Measurements from ENCODE around the gene TIPARP.
"Not testable (repeated sequence)": the region's sequence is repeated elsewhere in the genome, so short reads cannot be mapped to it uniquely, and the experiment has no call there.

Gene TIPARP

GRCh38 chr3:156716105-156716862 lies 41.9 kb downstream of the TIPARP start:
- DNase-seq (ENCODE audit: low spot score): no peak

- no peak for DNase-seq (ENCODE audit: low spot score)
These were observed 44.4 kb downstream of the TIPARP start for GRCh38 chr3:156718622-156719306.

DNA sequence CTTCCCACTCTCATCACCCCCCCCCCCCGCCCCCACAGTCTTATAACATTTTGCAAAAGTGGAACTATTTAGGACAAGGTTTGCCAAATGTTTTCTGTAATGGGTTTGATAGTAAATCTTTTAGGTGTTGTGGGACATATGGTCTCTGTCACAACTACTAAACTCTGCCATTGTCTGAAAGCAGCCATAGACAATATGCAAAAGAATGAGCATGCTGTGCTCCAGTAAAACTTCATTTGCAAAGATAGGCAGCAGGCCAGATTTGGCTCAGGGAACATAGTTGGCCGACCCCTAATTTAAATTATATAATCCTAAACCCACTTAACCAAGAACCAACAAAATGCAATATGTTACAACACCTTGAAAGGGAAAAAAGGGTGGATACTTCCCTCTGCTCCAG lies 46.4 kb downstream of the TIPARP start:
- DNase-seq (ENCODE audit: low spot score): no peak

DNA sequence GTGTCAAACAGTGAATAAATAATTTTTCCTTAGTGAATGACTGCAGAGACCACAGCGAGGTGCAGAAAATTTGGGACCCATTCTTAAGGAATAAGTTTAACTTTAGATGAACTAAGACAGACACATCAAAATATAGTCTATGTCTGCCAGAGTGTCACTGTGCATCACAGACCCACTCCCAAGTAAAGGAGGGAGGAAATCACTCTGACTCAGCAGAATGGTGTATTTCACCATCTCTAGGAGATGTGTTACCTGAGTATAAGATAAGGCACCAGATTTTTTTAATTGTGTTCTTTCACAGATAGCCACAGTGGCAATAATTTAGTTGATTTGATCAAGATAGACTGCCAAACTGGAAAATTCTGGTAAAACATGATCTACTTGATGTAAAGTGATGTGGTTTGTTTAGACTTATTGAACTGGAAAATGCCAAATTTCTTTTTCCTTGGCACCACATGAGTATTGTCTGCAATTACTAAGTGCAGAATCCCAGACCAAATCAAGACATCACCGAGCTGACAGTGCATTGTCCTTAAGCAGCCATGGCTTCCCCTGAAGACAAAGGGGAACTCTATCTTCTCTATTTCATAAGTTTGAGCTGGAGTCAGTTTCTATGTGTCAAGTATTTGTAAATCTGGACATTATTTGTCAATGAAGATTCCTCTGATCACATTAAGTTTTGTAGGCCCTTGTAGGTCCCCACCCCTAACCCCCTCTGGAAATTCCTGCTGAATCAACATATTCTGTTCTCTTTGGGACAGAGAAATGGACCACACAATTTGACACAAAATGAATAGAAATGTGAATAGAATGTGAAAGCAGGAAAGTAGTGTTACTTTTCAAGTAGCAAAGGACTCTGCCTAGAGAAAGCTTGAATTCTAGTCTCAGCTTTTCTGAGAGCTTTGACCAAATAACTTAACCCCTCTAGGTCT lies 47.6 kb downstream of the TIPARP start:
- no peak for DNase-seq (ENCODE audit: low spot score)

DNA sequence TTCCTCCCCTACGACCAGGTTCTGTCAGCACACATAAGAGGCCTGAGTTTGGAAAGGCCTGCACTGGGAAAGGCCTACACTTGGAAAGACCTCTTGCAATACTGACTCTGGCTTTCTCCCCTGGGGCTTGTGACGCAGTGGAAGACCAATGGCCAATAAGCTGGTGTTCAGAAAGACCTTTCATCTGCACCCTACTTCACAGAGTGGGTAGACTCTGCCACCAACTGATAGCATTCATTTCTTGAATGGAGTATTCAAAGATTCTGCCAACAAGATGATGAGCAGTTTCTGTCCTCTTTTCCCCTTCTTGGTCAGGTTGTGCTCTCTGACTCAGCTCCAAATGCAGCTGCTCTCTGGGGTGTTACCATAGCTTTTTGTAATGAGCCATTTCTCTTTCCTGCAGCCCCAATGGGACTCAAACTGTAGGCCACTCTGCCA lies 48.8 kb downstream of the TIPARP start:
- no peak for DNase-seq (ENCODE audit: low spot score)

DNA sequence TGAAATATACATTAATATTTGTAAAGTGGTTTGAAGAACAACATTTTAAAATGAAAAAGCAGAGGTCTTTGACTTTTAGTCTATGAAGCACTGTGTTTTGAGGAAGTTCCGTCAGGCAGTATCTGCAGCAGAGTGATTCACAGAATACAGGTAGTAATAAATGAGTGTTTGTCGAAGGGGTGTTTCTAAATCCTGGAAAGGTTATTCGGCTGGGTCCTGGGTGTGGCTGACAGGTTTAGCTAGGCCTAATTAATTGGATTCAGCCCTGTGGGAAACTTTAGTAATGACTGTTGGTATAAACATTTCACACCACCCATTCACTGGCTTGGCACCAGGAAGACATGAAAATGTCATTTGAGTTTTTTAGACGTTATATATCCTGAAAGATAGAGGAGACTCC lies 51.3 kb downstream of the TIPARP start:
- DNase-seq (ENCODE audit: low spot score): no peak

GRCh38 chr3:156726456-156726855 lies 52.1 kb downstream of the TIPARP start:
- no peak for DNase-seq (ENCODE audit: low spot score)

GRCh38 chr3:156727519-156728205 lies 53.3 kb downstream of the TIPARP start:
- DNase-seq (ENCODE audit: low spot score): no peak

GRCh38 chr3:156728267-156728985 lies 54.0 kb downstream of the TIPARP start:
- DNase-seq (ENCODE audit: low spot score): no peak

- DNase-seq (ENCODE audit: low spot score): no peak
These were observed 55.2 kb downstream of the TIPARP start for GRCh38 chr3:156729460-156730179.

GRCh38 chr3:156731813-156732212 lies 57.4 kb downstream of the TIPARP start:
- no peak for DNase-seq (ENCODE audit: low spot score)

DNA sequence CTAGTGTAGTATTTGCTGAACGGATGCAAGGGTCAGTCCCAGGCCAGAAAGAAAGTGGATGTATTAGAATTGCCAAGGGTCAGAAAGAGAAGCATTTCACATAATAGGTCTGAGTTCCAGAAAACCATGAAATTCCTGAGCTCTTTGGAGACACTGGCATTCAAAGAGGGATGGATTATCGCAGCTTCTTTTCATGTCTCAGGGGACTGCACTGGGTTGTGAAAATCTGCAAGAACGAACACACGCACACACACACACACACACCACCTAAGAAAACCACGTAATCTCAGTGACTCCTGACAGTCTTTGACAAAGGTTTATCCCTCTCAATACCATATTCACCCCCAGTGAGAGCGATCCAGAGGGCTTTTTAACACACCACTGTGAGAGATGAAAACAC lies 57.9 kb downstream of the TIPARP start:
- DNase-seq (ENCODE audit: low spot score): no peak

GRCh38 chr3:156732715-156733421 lies 58.5 kb downstream of the TIPARP start:
- no peak for DNase-seq (ENCODE audit: low spot score)

GRCh38 chr3:156734661-156735060 lies 60.3 kb downstream of the TIPARP start:
- not testable (repeated sequence) for DNase-seq (ENCODE audit: low spot score)

- DNase-seq (ENCODE audit: low spot score): no peak
These were observed 61.1 kb downstream of the TIPARP start for GRCh38 chr3:156735471-156735870.

DNA sequence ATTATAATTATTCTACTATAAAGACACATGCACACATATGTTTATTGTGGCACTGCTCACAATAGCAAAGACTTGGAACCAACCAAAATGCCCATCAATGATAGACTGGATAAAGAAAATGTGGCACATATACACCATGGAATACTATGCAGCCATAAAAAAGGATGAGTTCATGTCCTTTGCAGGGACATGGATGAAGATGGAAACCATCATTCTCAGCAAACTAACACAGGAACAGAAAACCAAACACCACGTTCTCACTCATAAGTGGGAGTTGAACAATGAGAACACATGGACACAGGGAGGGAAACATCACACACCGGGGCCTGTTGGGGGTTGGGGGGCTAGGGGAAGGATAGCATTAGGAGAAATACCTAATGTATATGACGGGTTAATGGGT lies 62.7 kb downstream of the TIPARP start:
- not testable (repeated sequence) for DNase-seq (ENCODE audit: low spot score)

DNA sequence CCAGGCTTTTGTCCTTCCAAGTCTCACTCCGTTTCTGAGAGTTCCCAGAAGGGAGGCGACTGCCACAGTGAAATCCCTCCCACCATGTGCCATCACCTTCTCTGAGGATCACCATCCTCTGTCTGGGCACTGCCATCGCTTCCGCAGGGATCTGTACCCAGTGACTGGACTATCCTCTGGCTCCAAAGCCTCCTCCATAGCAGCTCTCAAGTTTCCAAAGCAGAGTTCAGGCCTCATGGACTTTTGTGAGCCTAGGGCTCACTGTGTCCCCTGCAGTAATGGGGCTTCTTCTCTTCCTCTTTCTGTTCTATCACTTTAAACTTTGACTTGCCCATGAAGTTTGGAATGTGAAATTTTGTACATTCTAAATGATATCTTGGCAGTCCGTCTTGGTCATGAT lies 63.9 kb downstream of the TIPARP start:
- DNase-seq (ENCODE audit: low spot score): no peak

DNA sequence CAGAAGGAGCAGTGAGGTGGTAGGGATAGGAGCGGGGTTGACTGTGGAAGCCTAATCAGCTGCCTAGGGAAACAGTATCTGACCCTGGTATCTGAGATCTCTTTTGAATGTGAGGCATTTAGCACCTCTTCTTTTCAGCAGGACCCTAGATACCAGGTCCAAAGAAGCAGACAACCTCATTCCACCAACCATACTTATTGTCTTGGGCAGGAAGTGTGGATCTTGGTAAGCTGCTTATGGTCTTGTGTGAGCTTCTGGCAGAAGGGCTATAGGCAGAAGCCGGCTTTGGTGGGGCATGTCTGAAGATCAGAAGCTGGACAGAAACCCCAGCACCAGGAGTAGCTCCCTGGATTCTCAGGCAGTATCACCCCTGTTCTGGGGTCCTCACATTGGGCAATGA lies 65.6 kb downstream of the TIPARP start:
- no peak for DNase-seq (ENCODE audit: low spot score)

- not testable (repeated sequence) for DNase-seq (ENCODE audit: low spot score)
These were observed 66.2 kb downstream of the TIPARP start for GRCh38 chr3:156740581-156740980.

DNA sequence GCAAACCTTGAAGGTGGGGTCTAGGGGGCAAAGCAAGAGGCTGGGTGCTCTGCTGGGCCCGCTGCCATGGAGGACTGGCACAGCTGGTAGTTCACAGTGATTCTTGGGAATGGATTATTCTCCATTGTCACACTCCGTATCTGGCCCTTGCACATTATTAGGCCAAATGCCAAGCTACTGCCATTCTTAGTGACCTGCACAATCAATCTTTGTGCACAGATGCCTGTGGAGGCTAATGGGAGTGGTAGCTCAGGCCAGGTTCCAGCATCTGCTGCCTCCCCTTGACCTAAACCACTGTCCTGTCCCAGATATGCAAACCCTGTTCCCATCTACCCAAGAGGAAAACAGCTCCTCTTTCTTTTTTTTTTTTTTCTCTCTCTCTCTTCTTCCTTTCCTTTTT lies 67.5 kb downstream of the TIPARP start:
- DNase-seq (ENCODE audit: low spot score): no peak

All from CD4-positive, alpha-beta T cell treated with Interleukin-2 at 100 ng/mL for 4 hours (primary cell).